EH (cell line): Measurements from ENCODE around the gene CTU2.

Source experiments
- DNase-seq: peaks from one replicate; pipeline ENCODE4 v3.0.0-alpha.2; 2015; ENCODE audit warnings: low read depth

CTU2 gene

DNA sequence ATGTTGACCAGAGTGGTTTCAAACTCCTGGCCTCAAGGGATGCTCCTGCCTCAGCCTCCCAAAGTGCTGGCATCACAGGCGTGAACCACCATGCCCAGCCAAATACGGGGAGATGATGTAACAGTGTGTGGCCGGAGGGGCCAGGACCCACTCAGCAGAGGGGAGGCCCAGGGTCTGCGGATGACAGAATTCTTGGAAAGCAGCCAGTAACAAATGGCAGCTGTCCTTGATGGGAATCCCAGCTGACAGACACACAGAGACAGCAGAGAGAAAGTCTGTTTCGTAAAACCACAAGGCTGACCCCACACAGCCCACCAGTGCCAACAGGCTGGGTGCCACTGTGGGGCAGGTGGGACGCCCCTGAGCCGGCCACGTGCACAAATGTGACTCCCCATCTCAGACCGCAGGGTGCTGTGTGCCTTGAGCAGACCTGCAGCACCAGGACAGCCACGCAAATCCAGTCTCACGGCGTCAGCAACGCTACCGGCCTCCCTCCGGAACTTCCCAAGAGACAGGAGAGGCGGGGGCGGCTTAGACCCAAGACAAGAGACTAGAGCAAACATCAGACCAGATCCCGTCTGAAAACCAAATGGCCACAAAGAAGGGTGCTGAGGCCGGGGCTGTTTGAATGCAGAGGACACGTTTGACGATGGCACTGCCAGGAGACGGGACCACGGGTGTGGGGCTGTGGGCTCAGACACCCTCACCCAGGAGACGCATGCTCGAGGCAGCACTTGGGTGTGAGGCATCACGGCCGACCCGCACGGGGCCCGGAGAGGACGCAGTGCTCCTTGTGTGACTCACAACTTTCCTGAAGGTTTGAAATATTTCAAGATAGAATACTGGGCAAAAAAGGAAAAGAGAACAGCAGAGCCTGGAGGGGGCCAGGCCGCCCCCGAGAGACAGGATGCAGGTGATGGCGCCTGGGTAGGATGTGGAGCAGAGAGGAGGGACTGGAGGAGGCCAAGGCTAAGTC, 24.6 kb downstream of the CTU2 start:
- DNase-seq: no peak

DNA sequence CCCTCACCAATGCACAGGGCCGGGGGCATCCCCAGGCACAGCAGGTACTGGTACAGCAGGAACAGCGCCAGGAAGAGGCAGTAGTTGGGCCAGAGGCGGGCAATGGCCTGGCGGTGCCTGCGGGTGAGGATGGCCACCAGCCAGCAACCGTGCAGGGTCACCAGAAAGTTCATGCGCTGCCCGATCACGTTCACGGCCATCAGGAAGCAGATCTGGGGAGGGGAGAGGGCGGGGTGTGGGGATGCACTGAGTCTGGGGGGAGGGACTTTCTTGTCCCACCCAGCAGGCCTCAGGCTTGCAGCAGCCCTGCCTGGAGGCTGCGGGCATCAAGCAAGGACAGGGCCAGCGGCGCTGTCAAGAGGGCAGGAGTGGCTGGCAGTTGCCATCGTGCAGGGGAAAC, 25.4 kb downstream of the CTU2 start:
- DNase-seq: no peak

DNA sequence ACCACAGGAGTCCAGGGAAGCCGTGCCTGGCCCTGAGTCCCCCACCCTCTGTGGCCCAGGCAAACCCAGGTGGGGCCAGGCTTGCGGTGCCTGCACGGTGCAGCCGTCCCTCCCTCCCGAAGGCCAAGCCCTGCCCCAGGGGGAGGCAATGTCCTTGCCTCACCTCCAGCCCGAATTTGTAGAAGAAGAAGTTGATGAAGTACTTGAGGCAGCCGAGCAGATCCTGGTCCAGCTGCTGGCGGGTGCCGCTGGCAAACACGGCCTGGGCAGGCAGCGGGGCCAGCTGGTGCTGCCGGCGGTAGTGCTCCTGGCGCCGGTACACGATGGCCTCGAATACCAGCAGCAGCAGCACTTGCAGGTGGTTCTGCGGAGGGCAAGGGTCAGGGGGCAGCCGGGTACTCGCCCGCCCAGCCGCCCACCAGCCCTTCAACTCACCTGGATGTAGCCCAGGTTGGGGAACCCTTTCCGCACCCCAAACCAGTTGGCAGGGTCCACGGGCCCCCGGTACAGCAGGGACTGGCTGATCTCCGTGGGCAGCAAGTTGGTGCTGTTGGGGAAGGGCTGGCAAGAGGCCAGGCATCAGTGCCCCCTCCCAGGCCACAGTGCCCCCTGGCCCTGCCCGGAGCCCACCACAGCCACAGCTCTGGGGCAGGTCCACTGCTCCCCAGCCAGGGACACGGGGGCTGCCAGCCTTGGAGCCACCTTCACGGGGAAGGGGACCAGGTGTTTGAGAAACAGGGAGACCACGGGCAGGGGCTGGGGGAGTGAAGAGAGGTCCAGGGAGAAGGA, 26.1 kb downstream of the CTU2 start:
- DNase-seq: no peak

DNA sequence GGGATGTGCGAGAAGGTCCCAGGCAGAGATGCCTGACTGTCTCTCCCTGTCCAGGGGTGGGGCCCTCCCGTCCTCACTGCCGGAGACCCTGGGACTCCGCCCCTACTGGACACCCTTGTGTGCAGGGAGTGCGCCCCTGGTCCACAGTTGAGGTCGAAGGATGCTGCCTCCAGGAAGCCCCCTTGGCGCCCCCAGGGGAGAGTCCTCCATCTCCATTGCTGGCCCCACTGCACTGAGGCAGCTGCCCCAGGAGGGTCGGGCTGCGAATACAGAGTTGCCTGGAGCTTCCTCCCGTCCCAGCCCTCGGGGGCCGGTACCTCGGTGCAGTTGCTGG, 26.6 kb downstream of the CTU2 start:
- DNase-seq: no peak

- no peak for DNase-seq
These were observed 27.5 kb downstream of the CTU2 start for GRCh38 chr16:88733630-88734360.

DNA sequence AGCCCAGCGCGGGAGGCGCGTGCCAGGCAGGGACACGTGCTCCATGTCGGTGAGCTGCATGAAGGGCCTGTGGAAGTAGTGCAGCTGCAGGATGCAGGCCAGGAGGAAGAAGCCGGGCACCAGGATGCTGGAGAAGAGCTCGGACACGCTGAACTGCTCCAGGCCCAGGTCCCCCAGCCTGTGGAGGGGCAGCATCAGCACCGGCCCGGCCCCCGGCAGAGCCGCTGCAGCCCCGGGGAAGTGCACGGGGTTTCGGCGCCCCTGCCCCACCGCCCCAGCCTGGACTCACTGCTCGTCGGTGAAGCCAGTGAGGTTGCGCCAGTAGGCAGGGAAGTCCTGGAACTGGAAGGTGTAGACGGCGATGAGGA, 28.0 kb downstream of the CTU2 start:
- DNase-seq: no peak

- DNase-seq: no peak
These were observed 28.8 kb downstream of the CTU2 start for GRCh38 chr16:88735121-88735520.

GRCh38 chr16:88735616-88736015, 29.3 kb downstream of the CTU2 start:
- no peak for DNase-seq

GRCh38 chr16:88736088-88736487, 29.8 kb downstream of the CTU2 start:
- no peak for DNase-seq

DNA sequence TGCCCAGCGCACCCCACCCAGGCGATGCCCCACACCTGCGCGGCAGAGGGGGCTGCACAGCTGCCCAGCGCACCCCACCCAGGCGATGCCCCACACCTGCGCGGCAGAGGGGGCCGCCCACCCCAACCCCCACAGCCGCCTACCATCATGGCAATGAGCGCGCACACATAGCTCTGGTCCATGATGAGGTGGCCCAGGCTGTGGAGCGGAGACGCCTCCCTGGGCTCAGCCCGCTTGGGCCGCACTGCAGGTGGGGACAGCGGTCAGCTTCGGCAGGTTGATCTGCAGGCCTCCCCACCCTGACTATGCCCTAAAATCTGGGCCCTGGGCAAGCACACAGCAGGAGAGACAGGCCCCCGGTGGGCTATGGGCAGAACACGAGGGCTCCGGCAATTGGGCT, 30.2 kb downstream of the CTU2 start:
- DNase-seq: no peak

GRCh38 chr16:88737298-88738150, 31.2 kb downstream of the CTU2 start:
- peak; percentile 72 for DNase-seq

GRCh38 chr16:88738151-88739084, 32.1 kb downstream of the CTU2 start:
- DNase-seq: no peak

GRCh38 chr16:88739139-88739976, 33.1 kb downstream of the CTU2 start:
- DNase-seq: no peak

- DNase-seq: no peak
These were observed 33.8 kb downstream of the CTU2 start for GRCh38 chr16:88739977-88740726.

- DNase-seq: no peak
These were observed 34.4 kb downstream of the CTU2 start for GRCh38 chr16:88740727-88741055.

- no peak for DNase-seq
These were observed 35.1 kb downstream of the CTU2 start for GRCh38 chr16:88741368-88741767.

GRCh38 chr16:88742896-88743605, 36.7 kb downstream of the CTU2 start:
- no peak for DNase-seq
